ENCODE data around the gene SETD7.

DNA sequence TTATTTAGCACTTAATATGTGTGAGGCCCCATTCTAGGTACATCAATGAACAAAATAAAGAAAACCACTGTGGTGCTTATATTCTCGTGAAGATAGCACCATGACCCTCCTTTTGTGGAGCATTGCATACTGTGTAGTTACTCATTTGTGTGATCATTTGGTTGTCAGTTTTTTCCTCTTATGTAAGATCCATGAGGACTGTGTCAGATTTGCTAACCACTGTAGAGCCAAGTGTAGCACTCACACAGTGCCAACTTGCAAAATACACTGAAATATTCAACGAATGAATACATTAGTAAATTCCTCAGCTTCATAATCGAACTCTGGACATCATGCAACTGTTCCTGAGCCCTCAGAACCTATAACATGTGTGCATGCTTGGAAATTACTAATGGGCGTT, 29.5 kb upstream of the SETD7 start:
- TF ChIP-seq GATA3 (IDR thresholded peaks at IDR 0.05; ENCODE audit: low read depth, low read length): no peak
- TF ChIP-seq GATA2 (IDR thresholded peaks at IDR 0.05; ENCODE audit: low read depth, low read length): no peak
